Measurements from ENCODE around the gene MT4.
A peak's percentile ranks its signal among the peaks of the same experiment; 100 is the strongest.

Gene MT4

DNA sequence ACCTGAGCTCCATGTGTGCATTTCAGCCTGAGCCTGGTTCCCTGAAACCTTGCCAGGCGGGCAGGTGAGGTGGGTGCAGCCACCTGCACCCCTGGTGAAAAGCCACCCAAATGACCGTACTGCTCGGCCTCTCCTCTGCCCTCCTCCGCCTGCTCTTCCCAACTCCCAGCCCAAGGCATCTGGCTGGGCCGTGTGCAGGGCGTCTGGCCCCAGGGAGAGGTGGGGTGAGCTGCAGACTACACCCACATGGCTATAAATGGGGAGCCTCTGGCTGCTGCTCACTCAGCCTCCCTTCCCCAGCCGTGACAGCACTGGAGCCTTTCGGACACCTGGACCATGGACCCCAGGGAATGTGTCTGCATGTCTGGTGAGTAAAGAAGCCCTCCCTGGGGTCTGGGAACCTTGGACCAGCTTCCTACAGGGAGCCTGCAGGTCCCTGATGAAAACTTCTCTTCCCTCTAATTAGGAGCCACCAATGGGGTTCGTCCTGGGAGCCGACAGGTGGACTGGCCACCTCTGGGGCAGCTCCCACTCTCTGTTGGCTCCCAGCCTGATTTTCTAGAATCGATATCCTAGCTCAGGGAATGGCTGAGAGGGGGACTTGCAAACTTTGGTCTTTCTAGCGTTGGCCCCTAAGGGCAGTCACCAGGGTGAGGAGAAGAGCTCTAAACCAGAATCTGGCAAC is at the start of gene MT4:
TSS of gene MT4 (plus strand) at position 281 of the 685 bp plus-strand sequence. CDS start at position 337, 56 bp downstream.
- DNase-seq, result no peak

- DNase-seq, result no peak
Observed at GRCh38 chr16:56515665-56516064, 49.2 kb upstream of the MT4 start.

GRCh38 chr16:56517206-56517605 is 47.7 kb upstream of the MT4 start:
- DNase-seq, result no peak

DNA sequence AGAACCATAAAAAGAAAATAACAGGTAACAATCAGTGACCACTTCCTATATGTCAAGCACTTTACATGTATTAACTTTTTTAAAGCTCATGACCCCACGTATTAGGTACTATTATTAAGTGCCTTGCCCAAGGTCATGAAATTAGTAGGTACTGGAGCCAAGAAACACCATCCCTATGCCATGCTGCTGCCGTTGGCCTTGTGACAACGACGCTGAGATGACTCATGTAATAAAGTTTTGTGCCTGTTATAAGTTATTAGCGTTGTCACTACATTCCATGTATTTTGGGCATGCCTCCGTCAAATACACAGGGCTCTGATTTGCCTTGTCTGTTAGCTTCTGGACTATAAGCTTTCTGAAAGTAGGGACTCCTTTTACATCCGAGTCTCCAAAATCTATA is 46.4 kb upstream of the MT4 start:
- DNase-seq, result no peak

DNA sequence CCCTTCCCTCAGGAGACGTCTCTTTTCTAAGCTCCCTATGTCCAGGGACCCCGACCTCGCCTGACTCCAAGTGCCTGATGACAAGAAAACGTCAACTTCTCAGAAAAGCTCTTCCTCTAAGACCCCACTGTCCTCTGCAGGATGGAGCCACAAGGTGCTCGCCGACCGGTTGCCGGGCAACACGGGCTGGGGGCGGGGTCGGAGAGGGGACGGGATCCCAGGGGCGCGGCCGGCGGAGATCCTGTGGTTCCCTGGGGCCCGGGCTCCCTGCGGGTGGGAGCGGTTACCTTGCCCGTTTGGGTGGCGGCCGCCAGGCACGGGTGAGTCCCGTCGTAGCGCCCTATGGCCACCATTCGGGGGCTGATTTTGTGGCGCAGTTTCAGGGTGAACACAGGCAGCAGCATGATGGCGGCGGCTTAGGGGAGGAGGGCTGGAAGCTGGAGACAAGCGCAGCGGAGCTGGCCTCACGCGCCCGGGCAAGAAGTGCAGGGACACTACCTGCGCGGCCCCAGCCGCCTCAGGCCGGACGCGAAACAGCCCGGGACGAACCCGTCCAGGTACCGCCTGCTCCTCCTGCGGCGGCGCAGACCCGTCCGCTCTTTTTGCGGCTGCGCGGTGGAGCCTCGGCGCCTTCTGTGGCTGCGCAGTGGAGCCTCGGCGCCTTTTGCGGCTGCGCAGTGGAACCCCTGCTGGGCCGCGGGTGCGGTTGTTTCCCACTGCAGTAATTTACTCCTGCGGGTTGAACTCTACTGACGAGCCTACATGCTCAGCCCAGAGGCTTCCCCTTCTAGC is 45.2 kb upstream of the MT4 start, which contains the start of gene BBS2:
TSS of gene BBS2 (minus strand) at position 566 of the 792 bp plus-strand sequence. CDS start at position 404, 162 bp downstream.
- peak; percentile 67 for DNase-seq

- peak; percentile 36 for DNase-seq
Observed at GRCh38 chr16:56520251-56520577, 44.7 kb upstream of the MT4 start.

DNA sequence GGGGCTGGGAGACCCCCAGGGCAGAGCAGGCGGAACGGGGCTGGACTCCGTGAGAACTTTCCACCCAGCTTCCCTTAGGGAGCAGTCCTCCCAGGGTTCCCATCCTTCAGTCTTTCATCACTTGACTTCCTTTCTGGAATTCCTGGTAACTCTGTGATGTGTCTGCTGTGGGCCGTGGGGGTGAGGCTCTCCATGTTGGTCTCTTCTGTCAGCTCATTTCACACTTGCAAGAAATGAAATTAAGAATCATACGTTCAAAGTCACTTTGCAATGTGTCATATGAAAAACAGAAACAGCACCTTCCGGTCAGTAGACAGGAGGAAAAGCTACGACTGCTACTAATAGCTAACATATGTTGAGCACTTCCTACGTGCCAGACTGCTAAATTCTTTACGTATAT is 39.6 kb upstream of the MT4 start:
- no peak for DNase-seq

- DNase-seq, result no peak
Observed at GRCh38 chr16:56530872-56531271, 34.0 kb upstream of the MT4 start.

- DNase-seq, result no peak
Observed at GRCh38 chr16:56532714-56533113, 32.2 kb upstream of the MT4 start.

DNA sequence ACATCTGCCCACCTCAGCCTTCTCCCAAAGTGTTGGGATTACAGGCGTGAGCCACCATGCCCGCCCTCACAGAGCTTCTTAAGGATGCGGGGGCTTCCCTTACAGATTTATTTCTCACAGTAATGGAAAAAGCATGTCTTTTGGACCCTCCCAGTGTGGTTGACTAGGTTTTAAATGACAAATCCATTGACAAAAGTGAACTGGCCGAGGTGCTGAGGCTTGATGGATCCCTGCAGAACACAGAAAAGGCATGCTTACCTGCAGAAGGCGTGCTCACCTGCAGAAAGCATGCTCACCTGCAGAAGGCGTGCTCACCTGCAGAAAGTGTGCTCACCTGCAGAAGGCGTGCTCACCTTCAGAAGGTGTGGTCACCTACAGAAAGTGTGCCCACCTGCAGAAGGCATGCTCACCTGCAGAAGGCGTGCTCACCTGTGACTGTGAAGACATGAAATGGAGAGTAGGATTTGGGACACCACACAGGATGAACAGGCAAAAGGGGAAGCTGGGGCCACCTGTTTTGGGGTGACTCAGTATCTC is 30.0 kb upstream of the MT4 start:
- no peak for DNase-seq

DNA sequence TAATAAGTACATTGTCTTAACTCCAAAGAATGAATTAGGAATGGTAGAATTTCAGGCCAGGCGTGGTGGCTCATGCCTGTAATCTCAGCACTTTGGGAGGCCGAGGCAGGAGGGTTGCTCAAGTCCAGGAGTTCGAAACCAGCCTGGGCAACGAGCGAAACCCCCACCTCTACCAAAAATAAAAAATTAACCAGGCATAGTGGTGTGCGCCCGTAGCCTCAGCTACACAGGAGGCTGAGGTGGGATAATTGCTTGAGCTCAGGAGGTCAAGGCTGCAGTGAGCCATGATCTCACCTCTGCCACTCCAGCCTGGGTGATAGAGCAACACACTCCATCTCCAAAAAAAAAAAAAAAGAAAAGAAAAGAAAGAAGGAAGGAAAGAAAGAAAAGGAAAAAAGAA is 26.5 kb upstream of the MT4 start:
- DNase-seq, result no peak

GRCh38 chr16:56539656-56540055 is 25.2 kb upstream of the MT4 start:
- no peak for DNase-seq

DNA sequence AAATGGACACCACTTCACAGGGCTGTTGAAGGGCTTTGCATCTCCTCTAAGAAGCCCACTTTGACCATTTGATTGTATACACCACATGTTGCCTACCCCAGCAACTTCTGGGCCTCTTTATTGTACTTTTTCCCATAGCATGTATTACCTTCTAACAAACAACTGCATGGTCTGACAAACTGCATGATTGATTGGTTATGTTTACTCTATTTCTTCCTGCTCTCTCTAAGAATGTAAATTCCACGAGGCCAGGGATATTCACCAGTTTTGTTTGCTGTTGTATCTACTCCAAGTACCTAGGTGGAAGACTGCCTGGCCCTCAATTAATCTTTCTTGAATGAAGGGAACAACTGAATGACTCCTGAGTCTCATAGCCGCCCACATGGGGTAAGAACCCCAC is 22.8 kb upstream of the MT4 start:
- no peak for DNase-seq

- DNase-seq, result no peak
Observed at GRCh38 chr16:56547120-56547948, 17.5 kb upstream of the MT4 start.

GRCh38 chr16:56547949-56548567 is 16.8 kb upstream of the MT4 start:
- DNase-seq, result no peak

- no peak for DNase-seq
Observed at GRCh38 chr16:56549161-56549560, 15.7 kb upstream of the MT4 start.

DNA sequence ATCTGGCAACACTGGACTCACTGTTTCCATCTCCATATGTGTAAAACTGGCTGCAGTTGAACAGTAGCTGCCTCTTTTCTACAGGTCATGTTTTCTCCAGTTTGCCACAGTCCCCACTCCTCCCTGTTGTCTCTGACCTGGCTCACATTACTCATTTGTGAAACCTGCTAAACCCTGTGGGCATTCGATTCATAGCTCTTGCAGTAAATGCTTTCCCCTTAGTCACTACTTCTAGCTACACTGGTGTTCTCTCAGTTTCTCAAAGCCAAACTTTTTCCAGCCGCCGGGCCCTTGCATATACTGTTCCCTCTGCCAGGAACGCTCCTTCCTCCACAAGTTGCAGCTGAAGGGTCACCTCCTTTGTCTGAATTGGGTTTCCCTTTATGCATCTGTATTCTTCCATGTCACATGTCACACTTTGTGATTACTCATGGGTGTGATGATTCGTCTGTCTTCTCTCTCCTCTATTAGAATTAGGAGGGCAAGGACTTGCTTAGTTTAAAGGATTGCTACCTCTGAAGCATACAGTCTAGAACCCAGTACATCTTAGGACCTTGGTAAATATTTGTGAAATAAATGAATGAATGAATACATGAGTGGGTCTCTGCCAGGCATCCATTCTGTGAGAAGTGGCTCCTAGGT is 15.0 kb upstream of the MT4 start:
- DNase-seq, result no peak

DNA sequence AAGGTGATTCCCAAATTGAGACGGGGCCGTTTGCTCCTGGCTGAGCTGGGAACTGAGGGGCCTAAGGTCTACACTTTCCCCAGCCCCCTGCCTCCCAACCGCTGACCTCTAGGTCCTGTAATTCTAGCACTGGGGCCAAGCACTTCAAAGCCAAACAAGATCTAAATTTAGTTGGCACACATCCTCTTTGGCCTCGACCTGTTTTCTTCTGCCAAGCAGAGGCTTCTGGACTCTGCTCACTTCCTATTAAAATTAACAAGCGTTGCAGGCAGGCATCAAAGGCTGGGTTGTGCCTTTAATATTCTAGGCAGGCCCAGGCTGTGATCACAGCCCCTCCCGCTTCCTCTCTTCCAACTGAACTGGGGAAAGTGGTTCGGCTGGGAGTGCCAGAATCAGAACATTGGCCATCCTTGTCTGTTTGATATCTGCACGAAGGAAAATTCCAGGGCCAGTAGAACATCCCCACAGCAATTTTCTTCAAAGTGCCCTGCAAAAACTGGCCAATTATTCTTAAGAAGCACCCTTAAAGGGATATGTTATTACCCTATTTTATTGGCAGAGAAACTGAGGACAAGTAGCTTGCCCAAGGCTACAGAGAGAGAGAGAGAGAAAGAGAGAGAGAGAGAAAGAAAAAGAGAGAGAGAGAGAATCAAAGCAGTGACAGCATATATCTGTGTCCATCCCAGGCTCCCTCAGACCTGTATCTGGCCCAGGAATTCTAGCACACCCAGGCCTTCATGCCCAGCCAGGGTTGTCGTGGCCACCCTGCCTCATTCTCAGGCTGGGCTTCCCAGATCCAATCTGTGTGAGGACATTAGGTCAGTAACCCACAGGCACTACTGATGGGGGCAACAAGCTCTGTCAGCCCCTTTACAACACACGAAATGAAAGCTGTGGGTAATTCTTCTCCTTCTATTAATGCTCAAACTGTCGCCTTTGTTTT is 12.8 kb upstream of the MT4 start:
- DNase-seq, result no peak

DNA sequence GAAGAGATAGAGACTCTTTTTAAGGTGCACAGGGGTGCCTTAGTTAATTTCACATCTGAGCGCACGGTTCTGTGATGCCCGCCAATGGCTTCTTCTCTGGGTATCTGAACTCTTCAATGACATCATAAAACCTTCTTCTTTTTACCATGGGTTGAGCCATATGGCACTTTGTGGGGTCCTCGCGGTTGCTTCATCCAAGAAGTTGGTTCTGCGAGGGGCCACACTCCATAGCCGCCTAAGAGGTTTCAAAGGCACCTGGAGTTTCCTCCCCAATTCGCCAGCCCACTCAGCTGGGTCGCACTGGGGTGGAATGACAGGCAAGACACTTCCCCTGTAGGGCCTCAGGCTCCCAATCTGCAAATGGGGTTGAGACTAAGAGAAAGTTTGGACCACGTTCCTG is 10.4 kb upstream of the MT4 start:
- DNase-seq, result no peak

GRCh38 chr16:56558024-56558747 is 6.7 kb upstream of the MT4 start:
- DNase-seq, result peak; percentile 80
